GM19463 (cell line): ENCODE results near the gene LRATD1.

Experiments used
- ATAC-seq: cut with Tn5 transposase; IDR thresholded peaks from one replicate; pipeline ENCODE4 v1.9.1; 2021; ENCODE audit warnings: mild to moderate bottlenecking, moderate library complexity; ENCODE audit not compliant: unreplicated experiment

Gene LRATD1

GRCh38 chr2:14633061-14633460 is 544 bp downstream of the LRATD1 start:
- no peak for ATAC-seq

- no peak for ATAC-seq
These were observed 1.1 kb downstream of the LRATD1 start for GRCh38 chr2:14633461-14634181.

- no peak for ATAC-seq
These were observed 1.6 kb downstream of the LRATD1 start for GRCh38 chr2:14634182-14634488.

DNA sequence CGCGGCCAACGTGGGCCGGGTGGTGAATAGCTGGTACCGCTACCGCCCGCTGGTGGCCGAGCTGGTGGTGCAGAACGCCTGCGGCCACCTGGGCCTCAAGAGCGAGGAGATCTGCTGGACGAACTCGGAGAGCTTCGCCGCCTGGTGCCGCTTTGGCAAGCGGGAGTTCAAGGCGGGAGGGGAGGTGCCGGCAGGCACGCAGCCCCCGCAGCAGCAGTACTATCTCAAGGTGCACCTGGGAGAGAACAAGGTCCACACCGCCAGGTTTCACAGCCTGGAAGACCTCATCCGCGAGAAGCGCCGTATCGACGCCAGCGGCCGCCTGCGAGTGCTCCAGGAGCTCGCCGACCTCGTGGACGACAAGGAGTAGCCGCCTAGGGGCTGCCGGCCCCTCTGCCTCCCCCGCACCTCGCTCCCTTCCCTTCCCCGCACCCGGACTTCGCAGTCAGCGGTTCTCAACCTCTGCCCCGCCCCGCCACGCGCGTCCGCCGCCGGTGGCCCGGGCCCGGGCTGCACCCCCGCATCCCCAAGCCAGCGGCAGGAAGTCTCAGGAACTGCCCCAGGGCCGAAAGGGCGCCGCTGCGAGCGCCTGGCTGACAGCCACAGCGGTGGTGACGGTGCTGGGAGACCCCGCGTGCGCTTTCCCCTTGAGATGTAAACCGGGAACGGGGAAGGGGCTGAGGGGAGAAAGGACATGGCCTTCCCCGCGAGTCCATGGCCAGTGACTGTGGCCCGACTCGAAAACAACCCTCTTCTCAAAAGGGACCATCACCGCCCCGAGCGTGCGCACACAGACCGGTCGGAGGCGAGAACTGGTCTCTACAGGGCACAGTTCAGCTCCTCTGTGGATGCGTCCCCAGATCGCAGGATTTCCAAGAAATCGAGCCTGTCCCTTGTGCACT is 2.2 kb downstream of the LRATD1 start:
- peak; percentile 67 for ATAC-seq

DNA sequence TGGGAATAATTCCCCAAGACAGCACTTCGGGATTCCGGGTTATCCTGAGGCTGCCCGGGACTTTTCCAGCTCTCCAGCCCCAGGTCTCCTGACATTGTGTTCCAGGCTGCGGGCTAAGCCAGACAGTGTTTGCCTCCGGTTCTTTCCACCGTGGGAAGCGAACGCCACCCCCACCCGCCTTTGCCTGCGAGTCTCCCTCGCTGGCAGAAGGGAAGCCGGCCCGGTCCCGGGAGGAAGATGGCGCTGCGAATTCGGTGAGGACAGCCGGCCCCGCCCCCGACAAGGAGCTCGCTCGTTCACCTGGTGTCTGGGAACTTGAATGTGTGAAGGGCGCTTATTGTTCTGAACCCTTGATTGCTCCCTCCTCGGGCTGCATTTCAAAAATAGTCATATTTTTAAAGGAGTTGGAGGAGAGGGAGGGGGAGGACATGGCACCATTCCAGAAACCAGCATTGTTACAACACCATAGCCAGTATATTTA is 2.9 kb downstream of the LRATD1 start:
- no peak for ATAC-seq

DNA sequence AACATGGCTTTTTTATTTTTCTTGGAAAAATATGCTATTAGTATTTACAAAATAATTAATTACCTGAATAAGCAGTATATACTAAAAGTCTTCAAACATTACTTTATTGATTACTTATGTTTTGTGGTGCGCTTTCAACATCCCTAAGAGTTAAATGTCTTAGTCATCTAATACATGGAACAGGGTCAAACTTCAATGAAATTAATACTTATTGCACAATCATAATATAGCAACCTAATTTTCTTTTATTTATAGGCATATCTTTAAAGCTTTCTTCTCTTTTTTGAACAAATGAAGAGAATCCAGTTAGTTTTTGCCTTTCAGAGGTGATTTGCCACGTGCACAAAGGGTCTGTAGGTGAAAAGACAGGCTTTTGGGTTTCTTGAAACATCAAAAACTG is 6.0 kb downstream of the LRATD1 start:
- ATAC-seq: no peak

GRCh38 chr2:14641116-14641515 is 8.6 kb downstream of the LRATD1 start:
- ATAC-seq: no peak

- ATAC-seq: no peak
These were observed 10.0 kb downstream of the LRATD1 start for GRCh38 chr2:14642499-14642898.

DNA sequence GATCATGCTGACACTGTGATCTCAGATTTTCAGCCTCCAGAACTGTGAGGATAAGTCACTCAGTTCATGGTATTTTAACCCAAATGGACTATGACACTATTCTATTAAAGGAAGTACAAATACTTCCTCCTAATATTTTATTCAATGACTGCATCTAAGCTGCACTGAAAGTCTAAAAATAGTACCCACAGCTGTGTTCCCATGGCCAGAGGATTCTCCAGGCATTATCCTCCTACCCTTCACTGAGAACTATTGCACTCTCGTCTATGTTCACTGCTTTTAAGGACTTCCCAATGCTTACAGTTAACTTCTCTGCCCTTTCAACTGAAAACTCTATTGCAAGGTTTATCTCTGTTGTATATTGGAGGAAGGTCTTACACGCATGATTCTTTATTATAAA is 15.2 kb downstream of the LRATD1 start:
- no peak for ATAC-seq

DNA sequence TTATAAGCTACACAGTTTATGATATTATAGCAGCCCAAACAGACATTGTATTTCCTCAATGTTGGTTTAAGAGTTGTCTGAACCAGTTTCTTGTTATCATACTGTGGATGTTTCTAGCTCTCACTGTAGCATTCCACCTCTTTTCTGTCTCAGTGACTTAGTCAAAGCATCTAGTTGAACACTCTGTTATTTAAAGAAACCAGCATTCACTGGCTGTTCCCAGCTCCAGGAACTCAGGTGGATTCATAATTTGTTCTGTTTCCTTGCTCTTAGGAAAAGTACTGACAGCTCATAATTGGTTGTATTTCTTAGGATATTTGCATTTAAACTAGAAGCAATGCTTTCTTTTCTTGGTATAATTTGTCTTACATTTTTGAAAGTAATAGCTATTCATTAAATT is 17.5 kb downstream of the LRATD1 start:
- no peak for ATAC-seq

GRCh38 chr2:14654835-14655282 is 22.3 kb downstream of the LRATD1 start:
- peak; percentile 90 for ATAC-seq

DNA sequence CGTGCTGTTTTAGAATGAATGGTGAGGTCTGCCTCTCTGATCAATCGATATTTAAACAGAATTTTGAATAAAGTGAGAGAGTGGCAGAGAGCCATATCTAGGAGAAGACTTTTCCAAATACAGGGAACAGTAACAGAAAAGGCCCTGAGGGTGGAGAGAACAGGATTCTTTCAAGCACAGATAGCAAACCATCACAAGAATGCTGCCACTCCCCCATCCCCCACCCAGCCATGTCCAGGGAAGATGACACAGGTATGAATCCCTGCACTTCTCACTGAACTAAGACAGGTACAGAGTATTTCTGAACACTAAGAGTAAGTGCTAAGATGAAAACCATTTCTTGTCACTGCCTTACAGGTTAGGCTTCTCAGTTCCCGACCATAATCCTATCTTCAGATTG is 23.6 kb downstream of the LRATD1 start:
- no peak for ATAC-seq

DNA sequence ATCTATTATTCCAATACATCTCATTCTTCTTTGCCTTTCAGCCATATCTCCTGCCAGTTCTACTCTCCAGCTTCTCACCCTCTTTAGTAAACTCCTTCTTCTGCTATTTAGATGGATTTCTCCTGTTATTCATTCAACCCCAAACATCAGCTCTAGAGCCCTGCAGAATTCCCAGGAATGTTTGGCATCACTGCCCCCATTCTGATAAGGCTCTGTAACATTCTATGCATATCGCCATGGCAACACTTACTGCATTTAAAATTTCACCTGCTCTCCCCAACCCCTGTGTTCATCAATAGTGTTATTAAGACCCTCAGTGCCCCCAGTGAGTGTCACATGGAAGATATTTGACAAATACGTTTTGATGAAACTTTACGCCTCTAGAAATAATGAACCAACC is 28.6 kb downstream of the LRATD1 start:
- no peak for ATAC-seq

- ATAC-seq: no peak
These were observed 40.9 kb downstream of the LRATD1 start for GRCh38 chr2:14673351-14673875.

GRCh38 chr2:14675489-14675888 is 43.0 kb downstream of the LRATD1 start:
- ATAC-seq: no peak

GRCh38 chr2:14676371-14676770 is 43.9 kb downstream of the LRATD1 start:
- ATAC-seq: no peak

- ATAC-seq: no peak
These were observed 44.5 kb downstream of the LRATD1 start for GRCh38 chr2:14677039-14677438.

- no peak for ATAC-seq
These were observed 46.2 kb downstream of the LRATD1 start for GRCh38 chr2:14678761-14679160.

DNA sequence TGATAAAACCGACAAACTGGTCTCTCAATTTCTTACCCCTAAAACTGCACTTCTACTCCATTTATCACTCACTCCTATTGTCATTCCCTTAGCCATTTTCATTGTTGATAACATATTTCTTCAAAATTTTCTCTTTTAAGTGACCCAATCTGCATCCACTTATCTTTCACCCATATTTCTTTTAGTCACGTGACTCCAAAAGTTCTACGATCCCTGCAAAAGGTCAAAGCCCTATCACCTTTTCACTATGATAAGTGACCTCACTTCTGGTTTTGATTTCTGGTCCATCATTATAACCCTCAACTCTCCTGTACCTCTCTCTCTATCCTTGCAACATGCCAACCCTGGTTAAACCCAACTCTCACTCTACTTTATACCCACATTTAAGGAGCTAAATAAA is 49.1 kb downstream of the LRATD1 start:
- ATAC-seq: no peak
